HG03196 (cell line): ENCODE results near the gene ERLEC1.
"Not testable (repeated sequence)": the region's sequence is repeated elsewhere in the genome, so short reads cannot be mapped to it uniquely, and the experiment has no call there.

Source experiments
- ATAC-seq: cut with Tn5 transposase; IDR thresholded peaks from one replicate; pipeline ENCODE4 v1.9.1; 2021; ENCODE audit not compliant: unreplicated experiment

The ERLEC1 gene

DNA sequence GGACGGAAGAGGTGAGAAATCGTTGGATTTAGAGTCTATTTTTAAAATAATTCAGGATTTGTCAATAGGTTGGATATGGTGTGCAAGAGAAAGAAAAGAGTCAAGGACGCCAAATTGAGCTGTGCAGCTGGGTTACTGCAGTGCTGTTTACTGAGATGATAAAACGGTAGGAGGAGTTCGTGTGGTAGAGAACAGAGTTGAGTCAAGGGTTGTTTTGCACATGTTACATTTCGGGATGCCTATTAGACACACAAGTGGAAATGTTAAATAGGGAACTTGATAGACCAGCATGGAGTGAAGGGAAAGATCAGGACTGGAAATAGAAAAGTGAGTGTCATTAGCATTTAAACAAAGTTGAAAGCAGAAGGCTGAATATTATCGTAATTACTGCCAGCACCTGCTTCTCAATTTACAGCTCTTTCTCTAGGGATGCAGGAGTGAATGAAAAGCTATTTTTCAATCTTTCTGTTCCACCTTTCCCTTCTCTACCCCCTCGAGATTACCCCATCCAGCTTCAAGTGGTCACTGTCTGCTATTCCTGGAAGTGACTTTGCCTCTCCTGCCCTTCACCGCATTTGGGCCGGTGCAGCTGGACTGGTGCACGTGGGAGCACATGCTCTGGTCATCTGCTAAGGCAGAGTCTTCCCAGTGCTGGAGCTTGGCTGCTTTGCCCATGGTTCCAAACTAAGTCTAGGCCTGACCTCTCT, 42.6 kb downstream of the ERLEC1 start:
- no peak for ATAC-seq

DNA sequence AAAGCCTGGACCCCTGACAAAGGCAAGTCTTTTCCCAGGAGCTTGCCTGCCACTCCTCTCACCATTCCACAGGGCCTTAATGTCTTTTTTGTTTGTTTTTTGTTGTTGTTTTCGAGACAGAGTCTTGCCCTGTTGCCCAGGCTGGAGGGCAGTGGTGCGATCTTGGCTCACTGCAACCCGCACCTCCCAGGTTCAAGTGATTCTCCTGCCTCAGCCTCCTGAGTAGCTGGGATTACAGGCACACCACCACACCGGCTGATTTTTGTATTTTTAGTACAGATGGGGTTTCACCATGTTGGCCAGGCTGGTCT, 43.1 kb downstream of the ERLEC1 start:
- ATAC-seq: not testable (repeated sequence)

DNA sequence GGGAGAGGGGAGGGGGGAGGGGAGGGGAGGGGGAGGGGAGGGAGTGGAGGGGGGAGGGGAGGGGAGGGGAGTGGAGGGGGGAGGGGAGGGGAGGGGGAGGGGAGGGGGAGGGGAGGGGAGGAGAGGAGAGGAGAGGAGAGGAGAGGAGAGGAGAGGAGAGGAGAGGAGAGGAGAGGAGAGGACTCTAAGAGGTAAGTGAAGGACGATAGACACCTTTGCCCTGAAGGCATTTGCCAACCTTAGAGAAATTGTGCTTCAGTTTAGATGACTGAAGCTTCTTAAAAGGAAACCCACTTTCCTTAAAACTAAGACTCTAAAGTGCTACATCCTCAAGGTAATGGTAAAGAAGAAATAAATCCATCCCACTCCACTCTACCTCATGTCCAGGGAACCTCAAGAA, 53.7 kb downstream of the ERLEC1 start:
- no peak for ATAC-seq

DNA sequence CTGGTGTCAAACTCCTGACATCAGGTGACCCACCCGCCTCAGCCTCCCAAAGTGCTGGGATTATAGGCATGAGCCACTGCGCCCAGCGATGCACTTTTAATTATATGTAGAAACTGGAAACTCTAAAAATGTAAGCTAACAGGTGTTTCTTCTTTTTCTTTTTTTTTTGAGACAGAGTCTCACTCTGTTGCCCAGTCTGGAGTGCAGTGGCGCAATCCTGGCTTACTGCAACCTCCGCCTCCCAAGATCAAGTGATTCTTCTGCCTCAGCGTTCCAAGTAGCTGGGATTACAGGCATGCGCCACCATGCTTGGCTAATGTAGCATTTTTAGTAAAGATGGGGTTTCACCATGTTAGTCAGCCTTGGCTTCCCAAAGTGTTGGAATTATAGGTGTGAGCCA, 54.8 kb downstream of the ERLEC1 start:
- ATAC-seq: not testable (repeated sequence)

DNA sequence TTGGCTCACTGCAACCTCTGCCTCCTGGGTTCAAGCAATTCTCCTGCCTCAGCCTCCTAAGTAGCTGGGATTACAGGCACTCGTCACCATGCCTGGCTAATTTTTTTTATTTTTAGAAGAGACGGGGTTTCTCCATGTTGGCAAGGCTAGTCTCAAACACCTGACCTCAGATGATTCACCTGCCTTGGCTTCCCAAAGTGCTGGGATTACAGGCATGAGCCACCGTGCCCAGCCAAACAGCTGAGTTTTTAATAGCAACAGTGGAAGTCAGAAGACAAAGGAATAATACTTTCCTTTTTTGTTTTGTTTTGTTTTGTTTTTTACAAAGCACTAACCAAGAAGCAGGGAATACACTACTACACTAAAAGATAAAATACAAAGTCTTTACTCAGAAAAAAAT, 56.0 kb downstream of the ERLEC1 start:
- no peak for ATAC-seq

- no peak for ATAC-seq
Measured at GRCh38 chr2:53843595-53843994, 56.8 kb downstream of the ERLEC1 start.

GRCh38 chr2:53848062-53848461, 61.2 kb downstream of the ERLEC1 start:
- no peak for ATAC-seq

GRCh38 chr2:53851052-53851757, 64.4 kb downstream of the ERLEC1 start:
- ATAC-seq: not testable (repeated sequence)

- ATAC-seq: no peak
Measured at GRCh38 chr2:53852532-53852931, 65.7 kb downstream of the ERLEC1 start.

- no peak for ATAC-seq
Measured at GRCh38 chr2:53854678-53855077, 67.8 kb downstream of the ERLEC1 start.

- no peak for ATAC-seq
Measured at GRCh38 chr2:53856272-53856671, 69.4 kb downstream of the ERLEC1 start.

GRCh38 chr2:53859206-53860181, 72.7 kb downstream of the ERLEC1 start, which contains the start of gene GPR75:
Gene GPR75 (minus strand): TSS chr2:53859967. CDS start chr2:53854756, 5,211 bp downstream.
- ATAC-seq: no peak

DNA sequence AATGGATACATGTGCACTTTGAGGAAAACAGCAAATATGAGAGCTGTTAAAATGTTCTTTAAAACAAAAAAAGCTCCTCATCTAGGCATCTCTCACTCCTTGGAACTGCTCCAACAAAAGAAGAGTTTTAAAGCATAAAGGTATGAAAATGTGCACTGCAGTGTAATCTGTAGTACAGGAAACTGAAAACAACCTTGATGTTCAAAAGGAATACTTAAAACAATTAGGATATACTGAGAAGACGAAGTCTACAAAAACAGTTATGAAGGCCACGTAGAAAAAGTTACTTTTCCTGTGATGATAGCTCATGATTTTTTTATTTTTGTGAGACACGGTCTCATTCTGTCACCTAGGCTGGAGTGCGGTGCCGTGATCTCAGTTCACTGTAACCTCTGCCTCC, 75.0 kb downstream of the ERLEC1 start:
- no peak for ATAC-seq

GRCh38 chr2:53863538-53864227, 76.8 kb downstream of the ERLEC1 start:
- ATAC-seq: no peak

- ATAC-seq: no peak
Measured at GRCh38 chr2:53865264-53865663, 78.4 kb downstream of the ERLEC1 start.

DNA sequence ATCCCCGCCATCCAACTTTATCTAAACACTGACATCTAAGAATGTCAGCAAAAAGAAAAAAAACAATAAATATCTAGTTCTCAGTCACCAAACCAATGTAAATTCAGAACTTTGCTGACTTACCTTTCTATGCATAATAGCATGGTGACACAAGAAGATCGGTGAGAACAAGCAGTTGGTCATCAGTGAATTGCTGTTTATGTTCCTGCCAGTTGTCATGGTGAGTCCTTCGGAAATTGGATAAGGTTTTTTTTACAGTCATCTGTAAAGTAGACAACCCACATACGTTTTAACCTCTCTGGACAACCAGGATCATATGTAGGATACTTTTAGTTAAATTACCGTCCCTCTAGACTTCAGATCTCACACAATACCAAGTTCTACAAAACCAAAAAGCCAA, 79.1 kb downstream of the ERLEC1 start:
- ATAC-seq: no peak

- no peak for ATAC-seq
Measured at GRCh38 chr2:53867169-53867568, 80.3 kb downstream of the ERLEC1 start.

- ATAC-seq: no peak
Measured at GRCh38 chr2:53867773-53868172, 80.9 kb downstream of the ERLEC1 start.
